ENCODE results near the gene SSBP1.

- TF ChIP-seq CTCF (IDR thresholded peaks at IDR 0.05) (no peak), POLR2AphosphoS5 (IDR thresholded peaks at IDR 0.05) (no peak), POLR2A (IDR thresholded peaks at IDR 0.05) (no peak)
These were observed 28.8 kb upstream of the SSBP1 start for GRCh38 chr7:141709318-141709717.

Data from transverse colon (tissue), 4 donors.